NCI-H2227 treated with DMSO at 0.1 percent for 48 hours (cell line): ENCODE measurements around the gene RHOJ.

Experiments used
- DNase-seq: peaks from one replicate; lab custom pipeline; 2025; lab: John Stamatoyannopoulos, UW

The RHOJ gene

DNA sequence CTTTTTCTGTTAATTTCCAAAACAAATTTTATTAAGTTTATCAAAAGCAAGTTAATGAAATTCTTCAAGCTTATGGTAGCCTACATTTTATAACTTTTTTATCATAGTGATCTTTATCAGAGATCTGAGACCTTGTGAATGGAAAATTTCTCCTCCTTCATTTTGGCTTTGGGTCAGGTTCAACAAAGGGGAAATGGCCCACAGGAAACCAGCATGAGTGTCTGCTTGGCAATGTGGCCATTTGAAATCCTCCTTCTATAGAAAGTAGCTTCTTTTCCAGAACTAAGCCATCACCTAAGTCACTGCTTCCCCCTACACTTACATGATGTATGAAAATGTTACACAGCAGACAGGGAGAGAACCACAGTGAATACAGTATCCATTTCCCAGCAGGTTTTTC is 1.6 kb downstream of the RHOJ start:
- DNase-seq = no peak

DNA sequence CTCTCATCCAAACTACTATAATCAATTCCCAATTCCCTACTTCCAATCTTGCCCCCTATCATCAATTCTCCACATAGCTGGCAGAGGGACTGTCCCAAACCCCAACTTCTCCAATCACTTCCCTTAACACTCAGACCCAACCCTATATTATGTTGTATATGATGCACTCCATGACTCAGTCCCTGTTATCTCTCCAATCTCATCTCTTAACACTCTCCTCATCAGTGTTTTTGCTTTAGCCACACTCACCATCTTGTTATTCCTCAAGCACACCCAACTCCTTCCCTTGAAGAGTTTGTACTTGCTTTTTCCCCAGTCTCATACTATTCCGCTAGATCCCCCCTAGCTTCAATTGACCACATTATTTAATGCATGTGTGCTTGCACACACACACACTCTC is 4.9 kb downstream of the RHOJ start:
- DNase-seq = no peak

DNA sequence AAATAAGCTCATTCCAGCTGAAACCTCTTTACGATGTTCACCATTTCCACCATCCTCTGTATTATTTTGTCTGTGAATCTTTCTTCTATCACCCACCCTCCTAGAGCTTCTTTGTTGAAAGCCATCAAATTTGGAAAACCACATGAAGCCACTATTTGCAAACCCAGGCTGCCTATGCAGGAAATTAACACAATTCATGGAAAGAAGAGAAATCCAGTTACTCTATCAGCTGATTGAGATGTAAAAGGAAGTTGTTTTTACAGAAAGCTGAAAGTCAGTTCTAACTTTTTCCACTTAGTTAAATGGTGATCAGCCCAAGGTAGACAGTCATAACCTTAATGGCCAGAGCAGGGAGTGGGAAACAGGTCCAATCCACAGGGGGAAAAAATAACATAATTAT is 6.6 kb downstream of the RHOJ start:
- DNase-seq = no peak

DNA sequence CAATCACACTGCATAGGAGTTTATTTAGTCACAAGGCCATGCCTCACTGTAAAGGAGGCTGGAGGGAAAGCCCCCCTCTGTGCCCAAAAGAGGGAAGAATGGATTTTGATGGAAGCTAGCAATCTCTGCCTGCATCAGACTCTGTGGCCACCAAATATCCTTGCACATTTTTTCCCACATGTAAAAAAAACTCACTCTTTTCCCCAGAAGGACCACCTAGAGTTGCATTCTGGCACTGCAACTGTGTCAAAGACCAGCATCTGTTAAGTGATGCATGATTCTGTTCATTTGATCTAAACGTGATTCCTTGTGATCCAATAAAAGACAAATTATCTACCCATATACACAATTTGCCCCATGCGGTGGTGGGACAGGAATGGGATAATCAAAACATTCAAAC is 8.0 kb downstream of the RHOJ start:
- DNase-seq = no peak

DNA sequence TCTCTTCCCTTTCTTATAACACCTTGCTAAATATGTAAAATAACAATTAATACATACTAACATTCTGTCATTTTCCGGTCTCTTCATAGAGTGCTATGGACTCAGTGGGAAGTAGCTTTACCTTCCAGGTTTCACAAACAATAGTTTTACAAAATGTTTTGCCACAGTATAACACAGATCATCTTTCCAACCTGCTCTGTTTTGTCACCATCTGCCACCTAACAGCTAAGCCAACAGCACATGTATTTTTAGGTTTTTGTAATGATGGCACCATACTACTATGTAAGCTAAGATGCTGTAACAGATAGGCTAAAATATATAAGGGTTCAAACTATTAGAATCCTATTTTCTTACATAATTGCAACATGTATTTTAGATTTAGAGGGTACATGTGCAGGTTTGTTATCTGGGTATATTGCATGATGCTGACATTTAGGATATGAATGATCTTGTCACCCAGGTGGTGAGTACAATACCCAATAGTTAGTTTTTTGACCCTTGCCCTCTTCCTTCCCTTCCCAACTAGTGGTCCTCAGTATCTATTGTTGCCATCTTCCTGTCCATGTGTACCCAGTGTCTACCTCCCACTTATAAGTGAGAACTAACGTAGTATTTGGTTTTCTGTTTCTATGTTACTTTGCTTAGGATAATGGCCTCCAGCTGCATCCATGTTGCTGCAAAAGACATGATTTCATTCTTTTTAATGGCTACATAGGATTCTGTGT is 8.7 kb downstream of the RHOJ start:
- DNase-seq = no peak

DNA sequence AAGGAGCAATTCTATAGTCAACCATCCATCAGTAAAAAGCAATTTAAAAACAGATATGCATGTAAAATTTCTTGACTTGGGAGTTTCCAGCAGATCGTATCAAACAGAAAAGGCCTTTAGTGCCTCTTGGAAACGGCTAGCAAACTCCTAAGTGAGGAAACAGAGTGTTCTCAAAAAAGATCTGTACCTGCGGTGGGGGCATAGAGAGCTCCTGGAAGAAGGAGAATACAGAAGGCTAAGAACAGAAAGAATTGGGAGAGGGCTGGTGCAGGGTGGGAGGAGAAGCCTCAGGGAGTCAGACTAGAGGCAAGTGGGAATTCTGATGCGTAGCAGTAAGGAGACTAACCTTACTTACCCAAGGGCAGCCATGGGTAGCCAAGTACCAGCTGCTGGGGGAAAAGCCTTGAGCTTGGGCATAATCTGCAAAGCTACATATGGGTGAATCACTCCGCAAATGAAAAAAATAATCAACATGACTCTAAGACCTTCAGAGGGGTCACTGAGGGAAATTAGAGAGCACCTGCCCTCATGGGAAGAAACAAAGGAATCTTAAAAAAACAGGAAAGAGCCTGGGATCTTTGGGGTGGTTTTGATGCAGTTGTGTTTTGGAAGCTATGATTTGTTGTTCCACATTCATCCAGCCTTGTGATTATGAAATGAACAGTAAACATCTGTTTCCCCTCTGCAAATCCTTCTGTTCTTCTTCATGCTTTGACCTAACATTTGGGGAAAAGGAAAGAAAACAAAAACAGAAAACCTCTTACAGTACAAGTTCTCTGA is 10.4 kb downstream of the RHOJ start:
- peak; percentile 9 for DNase-seq

DNA sequence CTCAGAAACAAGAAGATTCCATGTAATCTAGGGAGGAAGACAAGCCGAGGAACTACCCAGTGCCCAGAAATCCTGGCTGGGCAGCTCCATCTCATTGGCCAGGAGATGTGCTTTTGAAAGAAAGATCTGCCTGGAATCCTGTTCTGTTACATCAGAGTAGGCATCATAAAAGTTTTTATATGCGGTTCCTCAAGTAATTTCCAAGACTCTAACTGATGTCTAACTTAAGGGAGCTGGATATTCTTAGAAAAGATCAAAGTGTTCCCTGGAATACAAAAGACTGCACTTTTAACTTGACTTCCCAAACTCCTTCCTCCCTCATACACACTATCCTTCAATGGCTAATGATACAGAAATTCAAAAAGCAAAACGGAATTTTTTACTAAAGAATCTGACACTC is 16.3 kb downstream of the RHOJ start:
- no peak for DNase-seq

DNA sequence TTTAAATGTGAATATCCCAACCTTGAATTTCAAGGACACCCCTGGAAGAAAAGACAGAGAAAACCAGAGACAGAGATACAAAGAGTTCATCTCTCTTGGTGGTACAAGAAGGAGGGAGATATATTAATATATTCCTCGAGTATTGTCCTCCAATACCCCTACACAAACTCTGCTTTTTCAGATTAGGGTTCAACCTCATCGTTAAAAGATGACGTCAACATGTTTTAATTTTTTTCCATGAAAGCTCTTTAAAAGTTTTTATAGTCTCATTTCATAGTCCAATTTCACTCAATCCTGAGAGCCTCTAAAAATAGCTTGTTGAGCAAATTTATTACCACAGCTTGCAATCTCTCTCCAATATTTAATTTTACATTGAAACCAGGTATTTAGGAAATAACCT is 19.4 kb downstream of the RHOJ start:
- DNase-seq = no peak

DNA sequence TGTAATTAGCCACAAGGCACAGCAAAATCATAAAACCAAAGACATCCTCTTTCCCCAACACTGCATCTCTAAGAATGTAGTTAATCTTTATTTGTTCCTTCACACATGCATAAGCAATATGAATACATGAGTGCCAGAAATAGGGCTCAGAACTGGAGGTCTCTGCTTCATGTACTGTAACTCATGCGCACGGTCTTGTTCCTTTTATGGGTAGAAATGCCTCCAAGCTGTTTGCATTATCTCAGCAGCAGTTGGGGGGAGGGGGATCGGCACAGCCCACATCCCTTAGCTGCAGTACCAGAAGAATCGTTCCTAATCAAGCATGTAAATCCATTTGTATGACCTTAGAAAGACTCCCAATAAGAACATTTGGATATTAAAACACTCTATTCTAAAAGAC is 20.0 kb downstream of the RHOJ start:
- peak; percentile 53 for DNase-seq

DNA sequence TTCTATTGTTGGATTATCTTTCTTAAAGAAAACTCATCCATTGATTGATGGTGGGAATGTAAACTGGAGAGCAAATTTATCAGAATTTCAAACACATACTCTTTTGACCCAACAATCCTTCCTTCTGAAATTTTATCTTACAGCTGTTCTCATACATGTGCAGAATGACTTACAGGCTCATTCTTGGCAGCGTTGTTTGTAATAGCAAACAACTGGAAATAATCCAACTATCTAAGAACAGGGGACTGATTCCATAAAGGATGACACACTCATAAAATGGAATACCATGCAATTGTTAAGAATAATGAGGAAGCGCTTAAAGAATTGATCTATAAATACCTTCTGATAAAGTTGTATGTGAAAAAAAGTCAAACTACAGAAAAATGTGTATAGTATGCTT is 24.0 kb downstream of the RHOJ start:
- DNase-seq = no peak

DNA sequence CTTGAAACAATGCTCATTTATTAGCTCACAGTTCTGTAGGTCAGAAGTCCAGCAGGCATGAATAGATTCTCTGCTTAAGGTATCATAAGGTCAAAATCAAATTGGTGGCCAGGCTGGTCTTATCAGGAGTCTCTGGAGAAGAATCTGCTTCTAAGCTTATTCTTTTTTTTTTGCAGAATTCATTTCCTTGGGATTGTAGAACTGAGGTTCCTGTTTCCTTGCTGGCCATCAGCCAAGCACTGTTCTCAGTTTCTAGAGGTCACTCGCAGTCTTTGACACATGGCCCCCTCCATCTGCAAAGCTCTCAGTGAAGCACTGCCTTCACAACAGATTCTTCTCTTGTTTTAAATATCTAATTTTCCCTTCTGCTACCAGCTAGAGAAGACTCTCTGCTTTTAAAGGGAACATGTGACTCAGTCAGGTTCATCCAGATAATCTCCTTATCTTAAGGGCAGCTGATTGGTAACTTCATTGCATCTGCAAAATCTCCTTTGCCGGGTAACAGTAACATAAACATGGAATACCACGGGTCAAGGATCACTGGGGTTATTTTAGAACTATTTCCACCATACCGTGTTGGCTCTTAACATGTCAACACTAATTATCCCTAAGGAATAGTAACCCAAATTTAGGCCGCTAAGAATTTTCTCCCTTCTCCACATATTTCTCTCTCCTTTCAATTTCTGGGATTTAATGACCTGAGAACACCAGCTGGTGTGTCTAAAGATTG is 25.3 kb downstream of the RHOJ start:
- DNase-seq = no peak

DNA sequence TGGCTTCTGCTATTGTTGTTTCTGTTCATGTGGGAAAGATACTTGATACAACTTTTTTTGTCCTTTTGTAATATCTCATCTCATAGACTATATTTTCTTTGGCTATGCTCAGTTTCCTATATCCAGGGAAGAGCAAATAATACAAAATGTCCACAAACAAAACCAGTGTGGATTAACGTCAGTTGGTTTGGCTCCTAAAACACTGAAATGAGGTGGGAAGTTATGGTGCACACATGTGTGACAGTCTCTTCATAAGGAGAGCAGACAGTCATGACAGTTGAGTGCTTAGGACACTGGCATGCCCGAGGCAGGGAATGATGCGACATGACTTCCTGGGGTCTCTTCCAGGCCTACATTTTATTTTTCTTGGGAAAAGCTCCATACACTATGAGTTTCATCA is 27.5 kb downstream of the RHOJ start:
- DNase-seq = no peak

DNA sequence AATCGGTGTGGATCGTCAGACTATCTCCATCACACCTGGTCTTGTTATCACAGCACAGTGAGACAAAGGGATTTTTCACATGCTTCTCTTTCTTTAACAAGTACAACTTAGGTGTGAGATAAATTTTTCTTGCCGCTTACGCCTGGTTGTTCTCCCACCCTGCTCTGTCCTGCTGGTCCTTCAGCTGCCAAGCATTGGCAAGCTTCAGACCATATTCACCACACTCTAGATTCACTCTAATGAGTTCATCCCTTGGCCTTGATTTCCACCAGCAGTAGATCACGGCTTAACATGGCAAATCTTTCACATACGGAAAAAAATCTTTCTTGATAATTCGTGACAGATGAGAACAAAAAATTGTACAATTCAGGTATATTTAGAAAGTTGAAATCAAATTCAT is 33.5 kb downstream of the RHOJ start:
- DNase-seq = no peak

DNA sequence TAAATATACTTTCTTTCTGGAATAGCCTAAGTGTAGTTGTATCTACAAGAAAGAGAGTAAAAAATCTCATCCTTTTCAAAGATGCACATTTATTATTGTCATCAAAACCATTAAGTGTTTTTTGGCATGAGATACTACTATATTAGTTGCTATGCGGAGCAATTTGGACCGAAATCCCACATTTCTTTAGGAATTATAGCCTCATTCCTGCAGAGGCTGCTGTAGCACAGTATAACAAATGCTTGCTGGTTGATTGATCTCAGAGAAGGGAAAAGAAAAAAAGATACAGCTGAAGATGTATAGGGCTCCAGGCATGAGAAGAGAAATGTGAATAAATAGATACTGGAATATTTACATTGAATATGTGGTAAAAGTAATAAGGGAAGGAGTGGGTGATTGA is 36.0 kb downstream of the RHOJ start:
- no peak for DNase-seq

DNA sequence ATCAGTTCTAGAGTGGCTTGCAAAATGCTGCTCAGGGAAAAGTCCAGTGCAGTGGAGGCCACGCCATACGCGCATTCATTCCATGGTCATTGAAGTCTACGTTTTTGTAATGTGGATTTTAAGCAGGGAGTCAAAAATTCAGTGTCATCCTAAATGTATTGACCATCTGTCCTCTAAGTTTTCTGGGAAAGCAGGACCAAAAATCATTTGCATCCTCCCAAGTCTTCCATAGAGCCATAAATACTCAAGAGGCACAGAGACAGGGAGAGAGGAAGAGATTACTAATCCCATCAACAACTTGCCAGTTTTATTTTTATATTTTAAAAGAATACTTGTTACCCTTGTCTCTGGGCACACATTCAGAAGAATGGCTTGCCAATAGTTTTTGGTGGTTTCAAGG is 36.9 kb downstream of the RHOJ start:
- DNase-seq = no peak

DNA sequence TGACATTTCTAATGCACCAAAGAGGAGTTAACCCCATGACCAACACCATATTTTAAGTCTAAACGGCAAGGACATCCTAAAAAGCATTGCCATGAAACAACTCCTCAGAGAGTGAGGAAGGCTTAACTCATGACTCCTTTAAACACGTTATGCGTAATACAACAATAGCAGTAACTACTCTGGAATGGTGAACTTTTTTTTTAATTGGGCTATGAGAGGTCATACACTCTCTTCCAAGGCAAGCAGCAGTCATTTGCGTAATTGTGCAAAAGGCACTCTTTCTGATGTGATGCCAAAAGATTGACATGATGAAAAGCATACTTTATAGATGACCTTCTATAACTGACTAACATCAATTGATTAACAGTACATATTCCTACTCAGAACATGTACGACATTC is 39.4 kb downstream of the RHOJ start:
- DNase-seq = no peak

DNA sequence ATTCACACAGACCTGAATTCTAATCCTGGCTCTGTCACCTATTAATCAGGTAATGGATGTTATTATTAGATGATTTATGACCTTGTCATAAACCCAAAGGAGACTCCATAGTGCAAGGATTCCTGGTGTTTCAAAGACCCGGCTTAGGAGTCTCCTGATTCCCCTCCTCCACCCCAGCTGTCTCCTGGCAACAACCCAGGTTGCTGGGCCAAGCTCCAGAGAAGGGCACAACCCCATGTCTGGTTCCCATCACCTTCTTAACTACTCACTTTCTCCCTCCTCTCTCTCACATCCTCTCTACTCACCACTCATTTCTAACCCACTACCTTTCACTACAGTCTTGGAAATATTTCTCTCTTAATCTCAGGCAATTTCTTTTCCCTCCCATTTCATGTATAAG is 41.6 kb downstream of the RHOJ start:
- DNase-seq = no peak

DNA sequence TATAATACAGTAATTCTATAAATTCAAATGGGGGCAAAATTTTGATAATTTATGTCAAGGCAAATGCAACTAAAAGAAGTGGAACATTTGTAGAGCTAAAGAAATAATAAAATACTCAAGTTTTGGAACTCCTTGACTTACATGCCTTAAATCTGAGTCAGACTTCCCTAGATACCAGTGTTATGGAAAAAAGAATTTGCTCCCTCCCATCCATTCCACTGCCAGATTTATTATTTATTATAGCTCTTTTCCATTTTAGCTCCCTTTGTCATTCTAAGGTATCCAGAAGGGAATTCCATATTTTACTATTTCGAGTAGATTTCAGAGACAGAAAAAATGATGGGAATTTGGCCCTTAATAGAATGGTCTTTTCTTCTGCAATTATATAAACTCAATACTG is 44.0 kb downstream of the RHOJ start:
- DNase-seq = no peak

DNA sequence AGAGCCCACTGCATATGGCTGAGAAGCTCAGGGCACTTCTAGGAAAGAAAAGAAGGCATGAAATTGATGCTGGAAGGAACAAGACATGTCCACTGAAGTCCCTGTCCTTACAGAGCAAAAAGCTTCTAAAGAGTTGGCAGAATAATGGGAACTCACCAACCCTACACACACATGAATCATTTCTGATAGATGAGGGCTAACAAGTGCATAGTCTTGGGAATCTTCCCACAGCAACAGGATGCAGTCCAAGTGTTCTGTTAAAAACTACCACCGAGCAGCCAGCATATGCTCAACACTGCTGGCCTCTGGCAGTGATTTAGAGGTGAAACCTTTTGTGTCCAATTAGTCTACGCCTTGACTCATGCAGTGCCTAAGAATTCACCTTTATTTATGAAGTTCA is 44.8 kb downstream of the RHOJ start:
- DNase-seq = no peak

DNA sequence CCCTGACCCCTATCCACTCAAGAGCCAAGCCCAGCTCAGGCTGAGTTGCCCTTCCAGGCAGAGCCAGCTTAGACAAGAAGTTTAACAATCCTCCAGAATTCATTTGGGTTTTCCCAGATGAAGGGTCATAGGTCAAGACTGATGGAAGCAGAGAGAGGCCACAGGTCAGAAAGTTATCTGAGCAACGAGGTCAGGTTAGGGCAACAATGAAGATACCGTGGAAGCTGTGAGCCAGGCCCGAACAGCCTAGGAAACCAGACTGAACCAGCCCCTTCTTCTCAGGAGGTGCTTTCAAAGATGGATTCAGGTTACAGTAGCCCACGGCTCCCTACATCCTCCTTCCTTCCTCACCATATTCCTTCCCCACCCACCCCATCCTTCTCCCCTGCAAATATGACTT is 53.1 kb downstream of the RHOJ start:
- no peak for DNase-seq

DNA sequence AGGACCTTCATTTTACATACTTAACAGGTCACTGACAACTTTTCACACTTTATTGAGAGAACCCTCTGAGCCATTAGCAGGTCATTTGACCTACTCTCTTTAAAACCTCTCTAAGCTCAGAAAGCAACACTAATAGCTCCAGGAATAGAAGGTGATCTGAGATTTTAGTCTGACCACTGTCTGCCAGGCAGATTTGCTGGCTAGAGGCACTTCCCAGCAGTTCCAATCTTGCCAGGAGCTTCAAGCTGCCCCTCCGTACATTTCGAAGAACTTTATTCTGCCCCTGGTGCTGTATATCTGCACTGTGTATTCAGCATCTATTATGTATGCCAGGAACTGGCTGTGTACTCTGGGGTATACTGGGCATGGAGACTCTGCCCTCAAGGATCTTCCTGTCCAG is 58.2 kb downstream of the RHOJ start:
- no peak for DNase-seq

DNA sequence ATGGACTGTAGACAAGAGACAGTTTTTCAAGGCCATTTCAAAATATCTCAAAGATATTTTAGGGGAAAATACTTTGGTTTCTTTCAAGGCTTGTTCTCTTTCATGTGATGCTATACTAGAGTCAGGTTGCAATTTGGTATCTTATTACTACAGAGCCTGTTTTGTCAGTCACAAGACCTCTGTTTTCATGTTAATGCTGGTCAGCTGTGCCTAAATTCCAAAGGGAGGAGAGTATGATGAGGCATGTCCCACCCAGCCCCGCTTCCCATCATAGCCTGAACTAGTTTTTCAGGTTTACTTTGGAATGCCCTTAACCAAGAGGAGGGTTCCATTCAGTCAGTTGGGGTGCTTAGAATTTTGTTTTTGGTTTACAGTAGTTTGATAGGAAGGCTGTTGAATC is 61.9 kb downstream of the RHOJ start:
- DNase-seq = no peak

DNA sequence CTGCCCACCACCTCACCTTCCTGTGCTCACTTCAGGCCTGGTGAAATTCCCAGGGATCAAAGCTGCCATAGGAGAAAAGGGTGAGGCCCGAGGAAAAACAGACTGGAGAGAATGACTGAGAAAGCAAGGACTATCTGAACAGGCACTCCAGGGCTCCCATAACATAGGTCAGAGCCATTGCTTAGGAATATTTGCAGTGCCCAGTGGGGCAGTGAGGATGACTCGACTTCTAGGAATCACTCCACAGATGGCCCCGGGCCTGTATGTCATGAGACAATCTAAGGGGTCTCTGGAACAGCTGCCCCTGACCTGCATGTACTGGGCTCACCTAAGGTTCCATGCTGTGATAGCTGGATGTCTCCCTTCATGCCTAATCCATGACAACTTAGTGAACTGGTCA is 62.9 kb downstream of the RHOJ start:
- DNase-seq = no peak
